Measurements from ENCODE around the gene OXSR1.

- TF ChIP-seq POLR2A (IDR thresholded peaks at IDR 0.05) (no peak), CTCF (IDR thresholded peaks at IDR 0.05) (no peak), POLR2AphosphoS5 (IDR thresholded peaks at IDR 0.05) (no peak), EP300 (IDR thresholded peaks at IDR 0.05) (no peak)
Measured at GRCh38 chr3:38122712-38123290, 42.5 kb upstream of the OXSR1 start.
